Osteoblast (primary cell): ENCODE data around the gene SAP130. TPM values are rescaled to one million over a fixed set of nuclear protein-coding genes. Genes with fewer than 3 reads are reported as not detected.

ENCODE experiments used
- DNase-seq: peaks from one replicate; pipeline ENCODE4 v3.0.0; 2011; ENCODE audit warnings: low spot score, mixed read lengths; ENCODE audit not compliant: insufficient read length; ENCODE audit errors: missing footprints
- H2AFZ ChIP-seq: 2 replicates; pipeline ENCODE4 v1.6.0; 2011; ENCODE audit warnings: mild to moderate bottlenecking, low read length
- H3K27ac ChIP-seq: 2 replicates; pipeline ENCODE4 v1.5.1; 2011; ENCODE audit warnings: mild to moderate bottlenecking, low read depth, low read length, moderate library complexity
- H3K27me3 ChIP-seq: 2 replicates; pipeline ENCODE4 v1.6.0; 2012; ENCODE audit warnings: mild to moderate bottlenecking, control low read depth, inconsistent platforms, low read length, moderate library complexity; ENCODE audit not compliant: insufficient read depth
- H3K36me3 ChIP-seq: 2 replicates; pipeline ENCODE4 v1.5.1; 2011; ENCODE audit warnings: mild to moderate bottlenecking, low read length, control low read depth, moderate library complexity; ENCODE audit not compliant: insufficient read depth
- H3K4me1 ChIP-seq: 2 replicates; pipeline ENCODE4 v1.5.1; 2011; ENCODE audit warnings: mild to moderate bottlenecking, low read length, control low read depth, moderate library complexity; ENCODE audit not compliant: insufficient read depth
- H3K4me2 ChIP-seq: 2 replicates; pipeline ENCODE4 v1.6.0; 2011; ENCODE audit warnings: mild to moderate bottlenecking, low read length; ENCODE audit not compliant: insufficient read depth
- H3K4me3 ChIP-seq: fragments of 200-600 bp; sonication (generic); 3 replicates; pipeline ENCODE4 v1.5.1; 2012; ENCODE audit warnings: mild to moderate bottlenecking, low read length, inconsistent platforms; ENCODE audit not compliant: insufficient read depth
- H3K79me2 ChIP-seq: 2 replicates; pipeline ENCODE4 v1.6.0; 2012; ENCODE audit warnings: mild to moderate bottlenecking, low read length, control low read depth, inconsistent platforms; ENCODE audit not compliant: insufficient read depth
- H3K9me3 ChIP-seq: 2 replicates; pipeline ENCODE4 v1.5.1; 2011; ENCODE audit warnings: low read depth, low read length, control low read depth
- H4K20me1 ChIP-seq: 2 replicates; pipeline ENCODE4 v1.6.0; 2012; ENCODE audit warnings: mild to moderate bottlenecking, low read length, control low read depth; ENCODE audit not compliant: insufficient read depth
- CTCF ChIP-seq: IDR thresholded peaks from 2 replicates; pipeline ENCODE4 v1.5.1; 2011; ENCODE audit warnings: mild to moderate bottlenecking, low read depth, low read length, moderate library complexity; ENCODE audit errors: extremely low read depth
- total RNA-seq: library from RNA; depleted of rRNA; stranded (reverse); fragments of >200 nt; gene quantifications from 2 replicates; pipeline ENCODE4 v1.2.3, GENCODE V29; 2012

The SAP130 gene
- total RNA-seq, 1 donor: 5.4 TPM

- no peak overlapping the region for H3K4me3 ChIP-seq
- H3K27ac ChIP-seq: no peak overlapping the region
- H3K4me1 ChIP-seq: no peaks in the 10 kb centered on the region
- H2AFZ ChIP-seq: no peak overlapping the region
- no peaks in the 10 kb centered on the region for H3K79me2 ChIP-seq
- no peaks in the 10 kb centered on the region for H3K27me3 ChIP-seq
- H3K4me2 ChIP-seq: no peak overlapping the region
- H3K36me3 ChIP-seq: no peaks in the 10 kb centered on the region
- no peak for TF ChIP-seq CTCF
- no peaks in the 10 kb centered on the region for H4K20me1 ChIP-seq
- peaks cover 11% of the 10 kb centered on the region for H3K9me3 ChIP-seq
- DNase-seq: no peak
Measured at GRCh38 chr2:128037649-128038048, 9.8 kb upstream of the SAP130 start.

GRCh38 chr2:128036748-128037607, 9.1 kb upstream of the SAP130 start:
- no peaks in the 10 kb centered on the region for H3K79me2 ChIP-seq
- H3K27ac ChIP-seq: no peak overlapping the region
- H3K4me2 ChIP-seq: no peak overlapping the region
- TF ChIP-seq CTCF: no peak
- no peaks in the 10 kb centered on the region for H3K36me3 ChIP-seq
- no peaks in the 10 kb centered on the region for H3K27me3 ChIP-seq
- H4K20me1 ChIP-seq: no peaks in the 10 kb centered on the region
- no peak for DNase-seq
- no peak overlapping the region for H3K4me3 ChIP-seq
- peaks cover 14% of the 10 kb centered on the region for H3K9me3 ChIP-seq
- H3K4me1 ChIP-seq: no peaks in the 10 kb centered on the region
- no peak overlapping the region for H2AFZ ChIP-seq

GRCh38 chr2:128032092-128032491, 4.2 kb upstream of the SAP130 start:
- no peak for DNase-seq
- no peaks in the 10 kb centered on the region for H3K4me1 ChIP-seq
- H3K79me2 ChIP-seq: no peaks in the 10 kb centered on the region
- no peak for TF ChIP-seq CTCF
- no peaks in the 10 kb centered on the region for H4K20me1 ChIP-seq
- no peak overlapping the region for H3K27ac ChIP-seq
- H3K27me3 ChIP-seq: no peaks in the 10 kb centered on the region
- H3K36me3 ChIP-seq: no peaks in the 10 kb centered on the region
- no peak overlapping the region for H3K4me3 ChIP-seq
- no peak overlapping the region for H3K4me2 ChIP-seq
- H3K9me3 ChIP-seq: peaks cover 10% of the 10 kb centered on the region
- no peak overlapping the region for H2AFZ ChIP-seq

- H3K27ac ChIP-seq: no peak overlapping the region
- DNase-seq: peak; percentile 68
- H3K4me2 ChIP-seq: peak overlapping the region; percentile 84
- no peaks in the 10 kb centered on the region for H3K27me3 ChIP-seq
- peaks cover 27% of the 10 kb centered on the region for H3K79me2 ChIP-seq
- peaks cover 3% of the 10 kb centered on the region for H3K4me1 ChIP-seq
- peak overlapping the region; percentile 94 for H3K4me3 ChIP-seq
- peak overlapping the region; percentile 93 for H2AFZ ChIP-seq
- no peaks in the 10 kb centered on the region for H3K36me3 ChIP-seq
- H4K20me1 ChIP-seq: no peaks in the 10 kb centered on the region
- TF ChIP-seq CTCF: no peak
- peaks cover 3% of the 10 kb centered on the region for H3K9me3 ChIP-seq
Measured at GRCh38 chr2:128028668-128029054, 802 bp upstream of the SAP130 start.
